ENCODE results near the gene ARMCX5. TPM values are rescaled to one million over a fixed set of nuclear protein-coding genes. Genes with fewer than 3 reads are reported as not detected.

ARMCX5 gene
- total RNA-seq, 1 experiment from 2014 or later = 13.5 TPM

DNA sequence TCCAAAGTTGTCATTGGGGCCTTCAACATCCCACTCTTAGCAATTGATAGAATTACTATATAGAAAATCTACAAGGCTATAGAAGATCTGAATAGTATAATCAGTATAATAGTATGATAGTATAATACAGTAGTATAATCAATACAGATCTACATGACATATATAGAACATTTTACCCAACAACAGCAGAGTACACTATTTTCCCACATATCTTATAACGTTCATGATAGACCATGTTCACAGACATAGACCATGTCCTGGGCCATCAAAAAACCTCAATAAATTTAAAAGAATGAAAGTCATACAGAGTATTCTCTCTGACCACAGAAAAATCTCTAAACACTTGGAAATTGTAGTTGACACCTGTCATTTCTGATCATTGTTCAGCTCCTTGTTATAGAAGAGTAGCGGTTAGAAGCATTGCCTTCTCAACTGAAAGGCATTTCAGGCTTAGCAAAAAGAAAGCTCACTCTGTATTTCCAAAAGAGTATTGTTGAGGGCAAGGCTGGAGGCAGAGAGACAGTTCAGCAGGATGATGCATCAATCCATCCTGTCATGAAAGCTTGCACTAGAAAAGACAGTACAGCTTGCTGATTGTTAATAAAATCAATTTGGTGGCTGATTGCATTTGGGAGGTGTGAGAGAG lies 38.8 kb upstream of the ARMCX5 start:
- POLR2A ChIA-PET = no interaction called here
- TF ChIP-seq ZNF671 (CRISPR knock-in tag; IDR thresholded peaks at IDR 0.05) = no peak
- TF ChIP-seq, protein P1, sequence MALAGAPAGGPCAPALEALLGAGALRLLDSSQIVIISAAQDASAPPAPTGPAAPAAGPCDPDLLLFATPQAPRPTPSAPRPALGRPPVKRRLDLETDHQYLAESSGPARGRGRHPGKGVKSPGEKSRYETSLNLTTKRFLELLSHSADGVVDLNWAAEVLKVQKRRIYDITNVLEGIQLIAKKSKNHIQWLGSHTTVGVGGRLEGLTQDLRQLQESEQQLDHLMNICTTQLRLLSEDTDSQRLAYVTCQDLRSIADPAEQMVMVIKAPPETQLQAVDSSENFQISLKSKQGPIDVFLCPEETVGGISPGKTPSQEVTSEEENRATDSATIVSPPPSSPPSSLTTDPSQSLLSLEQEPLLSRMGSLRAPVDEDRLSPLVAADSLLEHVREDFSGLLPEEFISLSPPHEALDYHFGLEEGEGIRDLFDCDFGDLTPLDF (CRISPR knock-in tag; IDR thresholded peaks at IDR 0.05) = no peak

DNA sequence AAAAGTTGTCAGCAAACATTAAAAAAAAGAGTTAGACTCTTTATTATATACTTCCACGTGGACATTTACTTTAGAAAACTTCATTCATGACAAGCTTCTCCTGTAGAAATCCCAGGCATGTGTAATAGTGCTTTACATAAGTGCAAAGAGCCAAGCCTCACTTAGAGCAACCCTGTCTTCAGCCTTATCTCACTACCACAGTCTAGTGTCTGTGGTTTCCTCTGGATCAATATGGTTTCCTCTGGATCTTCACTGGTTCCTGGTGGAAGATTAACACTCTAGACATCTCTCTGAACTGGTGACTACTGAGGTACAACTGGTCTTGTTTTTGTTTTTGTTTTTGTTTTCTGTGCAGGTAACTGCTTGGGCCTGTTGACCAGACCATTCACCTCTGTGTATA lies 18.4 kb upstream of the ARMCX5 start:
- no peaks in the 10 kb centered on the region for H3K4me1 Mint-ChIP-seq
- ChIA-PET CTCF (no interaction called here), POLR2A (no interaction called here)
- H3K36me3 Mint-ChIP-seq = no peaks in the 10 kb centered on the region
- H3K27me3 Mint-ChIP-seq (ENCODE audit: low read depth) = peaks cover 10% of the 10 kb centered on the region
- no peak for TF ChIP-seq NFE2L1 (CRISPR knock-in tag; IDR thresholded peaks at IDR 0.05)
- TF ChIP-seq, protein P2, sequence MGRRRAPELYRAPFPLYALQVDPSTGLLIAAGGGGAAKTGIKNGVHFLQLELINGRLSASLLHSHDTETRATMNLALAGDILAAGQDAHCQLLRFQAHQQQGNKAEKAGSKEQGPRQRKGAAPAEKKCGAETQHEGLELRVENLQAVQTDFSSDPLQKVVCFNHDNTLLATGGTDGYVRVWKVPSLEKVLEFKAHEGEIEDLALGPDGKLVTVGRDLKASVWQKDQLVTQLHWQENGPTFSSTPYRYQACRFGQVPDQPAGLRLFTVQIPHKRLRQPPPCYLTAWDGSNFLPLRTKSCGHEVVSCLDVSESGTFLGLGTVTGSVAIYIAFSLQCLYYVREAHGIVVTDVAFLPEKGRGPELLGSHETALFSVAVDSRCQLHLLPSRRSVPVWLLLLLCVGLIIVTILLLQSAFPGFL (CRISPR knock-in tag; IDR thresholded peaks at IDR 0.05; ENCODE audit: borderline replicate concordance) = no peak
- no peak for TF ChIP-seq CREB1 (CRISPR knock-in tag; IDR thresholded peaks at IDR 0.05)
- no peak for TF ChIP-seq TEAD4 (CRISPR knock-in tag; IDR thresholded peaks at IDR 0.05)
- no peak for TF ChIP-seq ZNF121 (CRISPR knock-in tag; IDR thresholded peaks at IDR 0.05)
- TF ChIP-seq ELF4 (CRISPR knock-in tag; IDR thresholded peaks at IDR 0.05; ENCODE audit: low read depth) = no peak
- TF ChIP-seq SMAD4 (CRISPR knock-in tag; IDR thresholded peaks at IDR 0.05) = no peak
- peaks cover 12% of the 10 kb centered on the region; the same call in 1 of the 2 replicates for H3K9me3 Mint-ChIP-seq
- ATAC-seq = no peak
- no peak overlapping the region for H3K27ac Mint-ChIP-seq
- H3K4me3 Mint-ChIP-seq = no peak overlapping the region
- no peak for DNase-seq (ENCODE audit: low spot score)

More for the DNA sequence above, 38.8 kb upstream of the ARMCX5 start:
- Mint-ChIP-seq H3K27ac (no peak overlapping the region), H3K4me1 (no peaks in the 10 kb centered on the region), H3K36me3 (no peaks in the 10 kb centered on the region), H3K4me3 (no peak overlapping the region), H3K9me3 (no peaks in the 10 kb centered on the region), H3K27me3 (ENCODE audit: low read depth) (peaks cover 12% of the 10 kb centered on the region)
- ATAC-seq (no peak), DNase-seq (ENCODE audit: low spot score) (no peak)
- CTCF ChIA-PET = no interaction called here

DNA sequence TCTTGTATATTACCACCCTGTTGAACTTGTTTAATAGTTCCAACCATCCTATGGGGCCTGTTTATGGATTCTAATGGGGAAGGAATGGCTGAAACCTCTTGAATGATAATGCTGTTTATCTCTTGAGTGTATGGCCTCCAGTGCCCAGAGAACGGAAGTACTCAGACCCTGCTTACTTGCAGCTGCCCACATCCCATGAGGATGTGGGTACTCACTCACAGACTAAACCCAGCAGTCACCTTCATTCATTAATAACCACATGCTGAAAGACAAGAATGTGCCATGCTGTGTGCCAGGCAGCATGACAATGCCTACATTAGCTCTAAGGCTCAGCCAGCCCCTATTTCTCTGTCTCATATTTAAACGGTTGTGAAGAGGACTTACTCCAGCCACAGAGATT lies 5.9 kb upstream of the ARMCX5 start:
- Mint-ChIP-seq H3K9me3 (no peaks in the 10 kb centered on the region), H3K27ac (no peak overlapping the region), H3K4me1 (no peaks in the 10 kb centered on the region), H3K36me3 (no peaks in the 10 kb centered on the region), H3K4me3 (no peak overlapping the region), H3K27me3 (ENCODE audit: low read depth) (peaks cover 9% of the 10 kb centered on the region)
- DNase-seq (ENCODE audit: low spot score) (no peak), ATAC-seq (no peak)
- POLR2A ChIA-PET = no interaction called here
- CTCF ChIA-PET = no interaction called here
- TF ChIP-seq IRF2 (CRISPR knock-in tag; IDR thresholded peaks at IDR 0.05; ENCODE audit: borderline replicate concordance, low read depth) (no peak), SOX15 (CRISPR knock-in tag; IDR thresholded peaks at IDR 0.05) (no peak), ZNF219 (CRISPR knock-in tag; IDR thresholded peaks at IDR 0.05; ENCODE audit: borderline replicate concordance) (no peak), GRHL2 (CRISPR knock-in tag; IDR thresholded peaks at IDR 0.05; ENCODE audit: insufficient replicate concordance, severe bottlenecking) (no peak), ZNF416 (CRISPR knock-in tag; IDR thresholded peaks at IDR 0.05) (no peak), ZNF263 (CRISPR knock-in tag; IDR thresholded peaks at IDR 0.05; ENCODE audit: low read depth) (no peak), GTF2I (CRISPR knock-in tag; conservative IDR thresholded peaks at IDR 0.05) (no peak)
- TF ChIP-seq, protein P3, sequence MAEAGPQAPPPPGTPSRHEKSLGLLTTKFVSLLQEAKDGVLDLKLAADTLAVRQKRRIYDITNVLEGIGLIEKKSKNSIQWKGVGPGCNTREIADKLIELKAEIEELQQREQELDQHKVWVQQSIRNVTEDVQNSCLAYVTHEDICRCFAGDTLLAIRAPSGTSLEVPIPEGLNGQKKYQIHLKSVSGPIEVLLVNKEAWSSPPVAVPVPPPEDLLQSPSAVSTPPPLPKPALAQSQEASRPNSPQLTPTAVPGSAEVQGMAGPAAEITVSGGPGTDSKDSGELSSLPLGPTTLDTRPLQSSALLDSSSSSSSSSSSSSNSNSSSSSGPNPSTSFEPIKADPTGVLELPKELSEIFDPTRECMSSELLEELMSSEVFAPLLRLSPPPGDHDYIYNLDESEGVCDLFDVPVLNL (CRISPR knock-in tag; IDR thresholded peaks at IDR 0.05; ENCODE audit: borderline replicate concordance, low read depth) = no peak
- TF ChIP-seq, protein P4, sequence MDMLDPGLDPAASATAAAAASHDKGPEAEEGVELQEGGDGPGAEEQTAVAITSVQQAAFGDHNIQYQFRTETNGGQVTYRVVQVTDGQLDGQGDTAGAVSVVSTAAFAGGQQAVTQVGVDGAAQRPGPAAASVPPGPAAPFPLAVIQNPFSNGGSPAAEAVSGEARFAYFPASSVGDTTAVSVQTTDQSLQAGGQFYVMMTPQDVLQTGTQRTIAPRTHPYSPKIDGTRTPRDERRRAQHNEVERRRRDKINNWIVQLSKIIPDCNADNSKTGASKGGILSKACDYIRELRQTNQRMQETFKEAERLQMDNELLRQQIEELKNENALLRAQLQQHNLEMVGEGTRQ (CRISPR knock-in tag; IDR thresholded peaks at IDR 0.05) = no peak
- TF ChIP-seq, protein P5, sequence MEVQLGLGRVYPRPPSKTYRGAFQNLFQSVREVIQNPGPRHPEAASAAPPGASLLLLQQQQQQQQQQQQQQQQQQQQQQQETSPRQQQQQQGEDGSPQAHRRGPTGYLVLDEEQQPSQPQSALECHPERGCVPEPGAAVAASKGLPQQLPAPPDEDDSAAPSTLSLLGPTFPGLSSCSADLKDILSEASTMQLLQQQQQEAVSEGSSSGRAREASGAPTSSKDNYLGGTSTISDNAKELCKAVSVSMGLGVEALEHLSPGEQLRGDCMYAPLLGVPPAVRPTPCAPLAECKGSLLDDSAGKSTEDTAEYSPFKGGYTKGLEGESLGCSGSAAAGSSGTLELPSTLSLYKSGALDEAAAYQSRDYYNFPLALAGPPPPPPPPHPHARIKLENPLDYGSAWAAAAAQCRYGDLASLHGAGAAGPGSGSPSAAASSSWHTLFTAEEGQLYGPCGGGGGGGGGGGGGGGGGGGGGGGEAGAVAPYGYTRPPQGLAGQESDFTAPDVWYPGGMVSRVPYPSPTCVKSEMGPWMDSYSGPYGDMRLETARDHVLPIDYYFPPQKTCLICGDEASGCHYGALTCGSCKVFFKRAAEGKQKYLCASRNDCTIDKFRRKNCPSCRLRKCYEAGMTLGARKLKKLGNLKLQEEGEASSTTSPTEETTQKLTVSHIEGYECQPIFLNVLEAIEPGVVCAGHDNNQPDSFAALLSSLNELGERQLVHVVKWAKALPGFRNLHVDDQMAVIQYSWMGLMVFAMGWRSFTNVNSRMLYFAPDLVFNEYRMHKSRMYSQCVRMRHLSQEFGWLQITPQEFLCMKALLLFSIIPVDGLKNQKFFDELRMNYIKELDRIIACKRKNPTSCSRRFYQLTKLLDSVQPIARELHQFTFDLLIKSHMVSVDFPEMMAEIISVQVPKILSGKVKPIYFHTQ (CRISPR knock-in tag; IDR thresholded peaks at IDR 0.05) = no peak
- TF ChIP-seq, protein P6, sequence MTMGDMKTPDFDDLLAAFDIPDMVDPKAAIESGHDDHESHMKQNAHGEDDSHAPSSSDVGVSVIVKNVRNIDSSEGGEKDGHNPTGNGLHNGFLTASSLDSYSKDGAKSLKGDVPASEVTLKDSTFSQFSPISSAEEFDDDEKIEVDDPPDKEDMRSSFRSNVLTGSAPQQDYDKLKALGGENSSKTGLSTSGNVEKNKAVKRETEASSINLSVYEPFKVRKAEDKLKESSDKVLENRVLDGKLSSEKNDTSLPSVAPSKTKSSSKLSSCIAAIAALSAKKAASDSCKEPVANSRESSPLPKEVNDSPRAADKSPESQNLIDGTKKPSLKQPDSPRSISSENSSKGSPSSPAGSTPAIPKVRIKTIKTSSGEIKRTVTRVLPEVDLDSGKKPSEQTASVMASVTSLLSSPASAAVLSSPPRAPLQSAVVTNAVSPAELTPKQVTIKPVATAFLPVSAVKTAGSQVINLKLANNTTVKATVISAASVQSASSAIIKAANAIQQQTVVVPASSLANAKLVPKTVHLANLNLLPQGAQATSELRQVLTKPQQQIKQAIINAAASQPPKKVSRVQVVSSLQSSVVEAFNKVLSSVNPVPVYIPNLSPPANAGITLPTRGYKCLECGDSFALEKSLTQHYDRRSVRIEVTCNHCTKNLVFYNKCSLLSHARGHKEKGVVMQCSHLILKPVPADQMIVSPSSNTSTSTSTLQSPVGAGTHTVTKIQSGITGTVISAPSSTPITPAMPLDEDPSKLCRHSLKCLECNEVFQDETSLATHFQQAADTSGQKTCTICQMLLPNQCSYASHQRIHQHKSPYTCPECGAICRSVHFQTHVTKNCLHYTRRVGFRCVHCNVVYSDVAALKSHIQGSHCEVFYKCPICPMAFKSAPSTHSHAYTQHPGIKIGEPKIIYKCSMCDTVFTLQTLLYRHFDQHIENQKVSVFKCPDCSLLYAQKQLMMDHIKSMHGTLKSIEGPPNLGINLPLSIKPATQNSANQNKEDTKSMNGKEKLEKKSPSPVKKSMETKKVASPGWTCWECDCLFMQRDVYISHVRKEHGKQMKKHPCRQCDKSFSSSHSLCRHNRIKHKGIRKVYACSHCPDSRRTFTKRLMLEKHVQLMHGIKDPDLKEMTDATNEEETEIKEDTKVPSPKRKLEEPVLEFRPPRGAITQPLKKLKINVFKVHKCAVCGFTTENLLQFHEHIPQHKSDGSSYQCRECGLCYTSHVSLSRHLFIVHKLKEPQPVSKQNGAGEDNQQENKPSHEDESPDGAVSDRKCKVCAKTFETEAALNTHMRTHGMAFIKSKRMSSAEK (CRISPR knock-in tag; IDR thresholded peaks at IDR 0.05; ENCODE audit: borderline replicate concordance) = no peak
- TF ChIP-seq, protein P7, sequence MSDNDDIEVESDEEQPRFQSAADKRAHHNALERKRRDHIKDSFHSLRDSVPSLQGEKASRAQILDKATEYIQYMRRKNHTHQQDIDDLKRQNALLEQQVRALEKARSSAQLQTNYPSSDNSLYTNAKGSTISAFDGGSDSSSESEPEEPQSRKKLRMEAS (CRISPR knock-in tag; IDR thresholded peaks at IDR 0.05) = no peak
